Mesendoderm (in vitro differentiated cells): ENCODE data around the gene CTXN1.

Experiments
- DNase-seq: peaks from one replicate; pipeline ENCODE4 v3.0.0; 2013
- H2AK5ac ChIP-seq: 2 replicates; pipeline ENCODE4 v1.6.1; 2013; ENCODE audit warnings: low read length, inconsistent platforms
- H2BK120ac ChIP-seq: 2 replicates; pipeline ENCODE4 v1.6.1; 2013; ENCODE audit warnings: low read depth, mild to moderate bottlenecking, low read length, moderate library complexity, mixed read lengths
- H2BK15ac ChIP-seq: replicated peaks from 2 replicates; pipeline ENCODE4 v1.6.1; 2013; ENCODE audit warnings: low read depth, mild to moderate bottlenecking, moderate library complexity
- H2BK5ac ChIP-seq: 2 replicates; pipeline ENCODE4 v1.6.1; 2013; ENCODE audit warnings: low read length, inconsistent platforms
- H3K18ac ChIP-seq: 2 replicates; pipeline ENCODE4 v1.6.1; 2013; ENCODE audit warnings: mild to moderate bottlenecking, low read length, mixed read lengths
- H3K23ac ChIP-seq: one replicate; pipeline ENCODE4 v1.6.1; 2013; ENCODE audit warnings: low read length
- H3K27ac ChIP-seq: 2 replicates; pipeline ENCODE4 v1.5.1; 2013; ENCODE audit warnings: low read depth, mild to moderate bottlenecking, inconsistent platforms, low read length, moderate library complexity
- H3K27me3 ChIP-seq: 2 replicates; pipeline ENCODE4 v1.6.1; 2013; ENCODE audit warnings: low read length, control low read depth, mild to moderate bottlenecking, inconsistent platforms; ENCODE audit not compliant: insufficient read depth, poor library complexity
- H3K36me3 ChIP-seq: 2 replicates; pipeline ENCODE4 v1.6.1; 2013; ENCODE audit warnings: low read length, inconsistent platforms; ENCODE audit not compliant: control insufficient read depth, insufficient read depth
- H3K4ac ChIP-seq: one replicate; pipeline ENCODE4 v1.6.1; 2013; ENCODE audit warnings: low read depth, mild to moderate bottlenecking, low read length, moderate library complexity
- H3K4me1 ChIP-seq: 2 replicates; pipeline ENCODE4 v1.6.1; 2013; ENCODE audit warnings: low read depth, low read length, inconsistent platforms; ENCODE audit not compliant: control insufficient read depth
- H3K4me2 ChIP-seq: 2 replicates; pipeline ENCODE4 v1.6.1; 2013; ENCODE audit warnings: low read length
- H3K4me3 ChIP-seq: 2 replicates; pipeline ENCODE4 v1.5.1; 2013; ENCODE audit warnings: mild to moderate bottlenecking, low read length
- H3K56ac ChIP-seq: one replicate; pipeline ENCODE4 v1.6.1; 2013; ENCODE audit warnings: low read length
- H3K79me1 ChIP-seq: 2 replicates; pipeline ENCODE4 v1.6.1; 2013; ENCODE audit warnings: low read length, inconsistent platforms
- H3K79me2 ChIP-seq: 2 replicates; pipeline ENCODE4 v1.6.1; 2013; ENCODE audit warnings: mild to moderate bottlenecking, low read length; ENCODE audit not compliant: control insufficient read depth, insufficient read depth
- H3K9ac ChIP-seq: 2 replicates; pipeline ENCODE4 v1.6.1; 2013; ENCODE audit warnings: low read length, inconsistent platforms
- H4K5ac ChIP-seq: one replicate; pipeline ENCODE4 v1.6.1; 2013; ENCODE audit warnings: low read length
- H4K8ac ChIP-seq: one replicate; pipeline ENCODE4 v1.6.1; 2013; ENCODE audit warnings: low read depth, mild to moderate bottlenecking, control low read depth, low read length, moderate library complexity
- WGBS: extraction: QIAGEN DNeasy Blood & Tissue Kit; methylation state at CpG from one replicate; pipeline ENCODE4 v1.1.7; 2013; ENCODE audit warnings: low lambda C conversion rate, missing lambda C conversion rate; ENCODE audit not compliant: insufficient coverage; ENCODE audit errors: extremely low coverage; 5-methylcytosine and 5-hydroxymethylcytosine counted together

CTXN1 gene

GRCh38 chr19:7969555-7969939 lies 43.6 kb upstream of the CTXN1 start:
- H3K27me3 ChIP-seq = no peaks in the 10 kb centered on the region
- no peak overlapping the region for H3K9ac ChIP-seq
- H2BK120ac ChIP-seq = no peak overlapping the region
- no peak overlapping the region for H3K18ac ChIP-seq
- H4K8ac ChIP-seq = no peak overlapping the region
- no CpG with 5 or more reads among the region's 11 CpGs for WGBS
- no peaks in the 10 kb centered on the region for H3K79me2 ChIP-seq
- no peak overlapping the region for H2AK5ac ChIP-seq
- H4K5ac ChIP-seq = no peak overlapping the region
- H2BK15ac ChIP-seq = no peak overlapping the region
- no peaks in the 10 kb centered on the region for H3K4me1 ChIP-seq
- no peak overlapping the region for H3K27ac ChIP-seq
- H3K23ac ChIP-seq = no peak overlapping the region
- no peak overlapping the region for H3K56ac ChIP-seq
- H3K4me3 ChIP-seq = no peak overlapping the region
- H3K79me1 ChIP-seq = peaks cover 2% of the 10 kb centered on the region
- H3K4me2 ChIP-seq = no peak overlapping the region
- H2BK5ac ChIP-seq = no peak overlapping the region
- H3K4ac ChIP-seq = no peak overlapping the region
- DNase-seq = no peak
- peaks cover 27% of the 10 kb centered on the region for H3K36me3 ChIP-seq

DNA sequence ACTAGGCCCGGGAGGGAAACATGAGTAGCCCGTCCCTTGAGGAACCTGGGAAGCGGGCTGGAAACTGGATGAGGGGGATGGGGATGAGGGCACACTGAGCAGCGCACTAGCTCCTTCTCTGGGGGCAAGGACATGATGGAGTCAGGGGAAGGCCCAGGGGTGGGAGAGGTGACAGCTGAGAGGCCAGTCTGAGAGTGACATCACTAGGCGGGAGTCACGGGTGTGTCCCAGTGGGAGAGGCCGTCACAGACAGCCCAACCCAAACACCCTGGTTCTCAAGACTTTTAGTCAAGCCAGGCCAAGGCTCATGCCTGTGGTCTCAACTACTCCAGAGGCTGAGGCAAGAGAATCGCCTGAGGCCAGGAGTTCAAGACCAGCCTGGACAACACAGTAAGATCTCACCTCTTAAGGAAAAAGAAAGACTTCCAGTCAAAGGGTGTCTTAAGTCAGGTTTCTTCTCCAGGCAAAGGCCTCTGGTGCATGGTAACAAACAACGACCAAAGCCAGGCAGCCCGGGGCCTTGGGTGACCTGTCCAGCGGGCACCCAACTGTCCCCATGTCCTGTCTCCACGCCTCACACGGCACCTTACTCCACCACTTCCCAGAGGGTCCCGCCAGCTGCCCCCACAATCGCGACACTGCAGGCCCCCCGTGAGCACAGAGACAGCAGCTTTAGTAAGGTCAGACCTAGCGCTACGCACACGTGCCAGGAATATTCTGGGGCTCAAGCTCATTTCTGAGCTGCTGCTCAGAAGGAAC lies 43.0 kb upstream of the CTXN1 start:
- no peak overlapping the region for H4K8ac ChIP-seq
- H3K27me3 ChIP-seq = no peaks in the 10 kb centered on the region
- H3K36me3 ChIP-seq = peaks cover 29% of the 10 kb centered on the region
- H2BK5ac ChIP-seq = no peak overlapping the region
- H2AK5ac ChIP-seq = no peak overlapping the region
- H3K79me2 ChIP-seq = no peaks in the 10 kb centered on the region
- no peak for DNase-seq
- H3K27ac ChIP-seq = no peak overlapping the region
- no peaks in the 10 kb centered on the region for H3K4me1 ChIP-seq
- H3K4me2 ChIP-seq = no peak overlapping the region
- H3K9ac ChIP-seq = no peak overlapping the region
- H3K18ac ChIP-seq = no peak overlapping the region
- H3K4me3 ChIP-seq = no peak overlapping the region
- no peak overlapping the region for H2BK120ac ChIP-seq
- no peak overlapping the region for H3K4ac ChIP-seq
- no peak overlapping the region for H2BK15ac ChIP-seq
- peaks cover 2% of the 10 kb centered on the region for H3K79me1 ChIP-seq
- no peak overlapping the region for H4K5ac ChIP-seq
- H3K56ac ChIP-seq = no peak overlapping the region
- no peak overlapping the region for H3K23ac ChIP-seq
- WGBS = no CpG with 5 or more reads among the region's 20 CpGs

GRCh38 chr19:7968008-7968795 lies 42.3 kb upstream of the CTXN1 start:
- Histone ChIP-seq H3K9ac (no peak overlapping the region), H3K4me1 (no peaks in the 10 kb centered on the region), H4K8ac (no peak overlapping the region), H3K56ac (no peak overlapping the region), H4K5ac (no peak overlapping the region), H3K23ac (no peak overlapping the region), H3K27me3 (no peaks in the 10 kb centered on the region), H3K27ac (no peak overlapping the region), H2BK5ac (no peak overlapping the region), H3K36me3 (peaks cover 23% of the 10 kb centered on the region), H3K79me1 (peaks cover 2% of the 10 kb centered on the region), H2BK15ac (no peak overlapping the region), H3K18ac (no peak overlapping the region), H3K4me3 (no peak overlapping the region), H3K4me2 (no peak overlapping the region), H3K4ac (no peak overlapping the region), H3K79me2 (no peaks in the 10 kb centered on the region), H2BK120ac (no peak overlapping the region), H2AK5ac (no peak overlapping the region)
- no CpG with 5 or more reads among the region's 15 CpGs for WGBS
- no peak for DNase-seq

DNA sequence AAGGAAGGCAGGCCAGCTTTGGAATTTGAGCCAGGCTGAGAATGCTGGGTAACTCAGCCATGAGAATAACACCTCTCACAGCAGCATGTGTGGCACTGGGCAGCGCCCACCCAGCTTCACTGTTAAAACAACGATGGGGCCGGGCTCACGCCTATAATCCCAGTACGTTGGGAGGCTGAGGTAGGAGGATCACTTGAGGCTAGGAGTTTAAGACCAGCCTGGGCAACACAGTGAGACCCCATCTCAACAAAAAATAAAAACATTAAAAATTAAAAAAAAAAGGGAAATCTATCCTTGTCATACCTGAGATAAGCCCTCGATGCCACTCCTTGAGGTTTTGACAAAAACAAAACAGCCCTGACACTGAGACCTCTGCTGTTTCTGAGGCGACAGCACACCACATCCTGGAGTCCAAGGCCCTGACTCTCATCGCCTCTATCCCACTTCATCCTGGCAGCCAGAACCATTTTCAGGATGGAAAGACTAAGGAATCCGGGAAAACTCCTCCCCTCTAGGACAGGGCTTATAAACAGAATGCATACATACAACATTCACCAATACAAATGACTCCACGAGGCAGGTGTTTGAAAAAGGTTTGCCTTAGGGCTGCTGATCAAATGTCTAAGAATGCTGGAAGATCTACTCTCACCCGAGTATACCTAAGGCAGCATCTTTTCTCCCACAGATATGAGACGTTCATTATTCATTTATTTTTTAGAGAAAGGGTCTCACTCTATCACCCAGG lies 40.2 kb upstream of the CTXN1 start:
- H3K18ac ChIP-seq = no peak overlapping the region
- no peak for DNase-seq
- H3K4me1 ChIP-seq = no peaks in the 10 kb centered on the region
- H3K79me1 ChIP-seq = peaks cover 2% of the 10 kb centered on the region
- no CpG with 5 or more reads among the region's 12 CpGs for WGBS
- no peak overlapping the region for H3K4ac ChIP-seq
- no peak overlapping the region for H3K56ac ChIP-seq
- no peak overlapping the region for H2BK15ac ChIP-seq
- no peak overlapping the region for H3K4me2 ChIP-seq
- no peak overlapping the region for H2BK120ac ChIP-seq
- no peak overlapping the region for H3K27ac ChIP-seq
- no peak overlapping the region for H4K8ac ChIP-seq
- H3K23ac ChIP-seq = no peak overlapping the region
- peaks cover 17% of the 10 kb centered on the region for H3K36me3 ChIP-seq
- H3K4me3 ChIP-seq = no peak overlapping the region
- H3K79me2 ChIP-seq = no peaks in the 10 kb centered on the region
- H2AK5ac ChIP-seq = no peak overlapping the region
- H3K9ac ChIP-seq = no peak overlapping the region
- no peaks in the 10 kb centered on the region for H3K27me3 ChIP-seq
- H2BK5ac ChIP-seq = no peak overlapping the region
- H4K5ac ChIP-seq = no peak overlapping the region

DNA sequence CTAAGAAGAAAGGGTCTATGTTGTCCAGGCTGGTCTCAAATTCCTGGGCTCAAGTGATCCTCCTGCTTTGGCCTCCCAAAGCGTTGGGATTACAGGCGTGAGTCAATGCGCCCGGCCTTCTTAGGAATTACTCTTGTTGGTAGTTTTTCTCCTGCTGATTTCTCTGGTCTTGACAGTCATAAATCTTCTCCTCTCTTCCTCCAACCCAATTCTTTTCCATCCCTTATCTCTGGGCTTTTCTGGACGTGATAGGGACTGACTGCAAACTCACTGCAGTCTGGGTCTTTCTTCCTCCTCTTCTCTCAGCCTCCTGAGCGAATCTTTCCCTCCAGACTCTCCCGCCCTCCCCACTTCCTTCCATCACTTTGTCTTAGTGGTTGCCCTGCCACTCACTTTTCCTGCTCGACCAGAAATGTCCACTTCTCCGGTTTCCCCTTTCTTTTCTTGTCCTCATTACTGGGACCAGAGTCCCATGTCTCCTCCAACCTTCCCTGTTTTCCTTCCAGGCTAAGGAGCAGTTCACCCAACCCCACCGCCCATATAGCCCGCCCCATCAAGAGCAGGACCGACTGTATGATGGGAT lies 39.4 kb upstream of the CTXN1 start:
- Histone ChIP-seq H3K4ac (no peak overlapping the region), H3K23ac (no peak overlapping the region), H3K36me3 (peaks cover 16% of the 10 kb centered on the region), H2BK5ac (no peak overlapping the region), H2AK5ac (no peak overlapping the region), H3K27ac (no peak overlapping the region), H3K79me1 (peaks cover 2% of the 10 kb centered on the region), H3K56ac (no peak overlapping the region), H3K27me3 (no peaks in the 10 kb centered on the region), H2BK120ac (no peak overlapping the region), H4K5ac (no peak overlapping the region), H4K8ac (no peak overlapping the region), H3K9ac (no peak overlapping the region), H3K79me2 (no peaks in the 10 kb centered on the region), H3K18ac (no peak overlapping the region), H3K4me3 (no peak overlapping the region), H3K4me1 (no peaks in the 10 kb centered on the region), H2BK15ac (no peak overlapping the region), H3K4me2 (no peak overlapping the region)
- DNase-seq = no peak
- no CpG with 5 or more reads among the region's 12 CpGs for WGBS
